BLaER1 (cell line): ENCODE data around the gene PLGRKT.

ENCODE experiments used
- H3K27ac ChIP-seq: shearing (Covaris generic); formaldehyde crosslinking; 2 replicates; pipeline ENCODE4 v1.8.1; 2022
- H3K27me3 ChIP-seq: shearing (Covaris generic); formaldehyde crosslinking; 2 replicates; pipeline ENCODE4 v1.8.1; 2022
- H3K36me3 ChIP-seq: shearing (Covaris generic); formaldehyde crosslinking; 2 replicates; pipeline ENCODE4 v1.8.1; 2022
- H3K4me1 ChIP-seq: shearing (Covaris generic); formaldehyde crosslinking; 2 replicates; pipeline ENCODE4 v1.8.1; 2022
- H3K4me2 ChIP-seq: shearing (Covaris generic); formaldehyde crosslinking; 2 replicates; pipeline ENCODE4 v1.8.1; 2022
- H3K4me3 ChIP-seq: shearing (Covaris generic); formaldehyde crosslinking; 2 replicates; pipeline ENCODE4 v1.8.1; 2022
- H3K9ac ChIP-seq: shearing (Covaris generic); formaldehyde crosslinking; 2 replicates; pipeline ENCODE4 v1.8.1; 2022
- H3K9me3 ChIP-seq: shearing (Covaris generic); formaldehyde crosslinking; 2 replicates; pipeline ENCODE4 v1.8.1; 2022
- H4K20me1 ChIP-seq: shearing (Covaris generic); formaldehyde crosslinking; 2 replicates; pipeline ENCODE4 v1.8.1; 2022
- Cebpa-rat ChIP-seq: shearing (Covaris generic); IDR thresholded peaks from 2 replicates; pipeline ENCODE4 v1.8.1; 2022

The PLGRKT gene

DNA sequence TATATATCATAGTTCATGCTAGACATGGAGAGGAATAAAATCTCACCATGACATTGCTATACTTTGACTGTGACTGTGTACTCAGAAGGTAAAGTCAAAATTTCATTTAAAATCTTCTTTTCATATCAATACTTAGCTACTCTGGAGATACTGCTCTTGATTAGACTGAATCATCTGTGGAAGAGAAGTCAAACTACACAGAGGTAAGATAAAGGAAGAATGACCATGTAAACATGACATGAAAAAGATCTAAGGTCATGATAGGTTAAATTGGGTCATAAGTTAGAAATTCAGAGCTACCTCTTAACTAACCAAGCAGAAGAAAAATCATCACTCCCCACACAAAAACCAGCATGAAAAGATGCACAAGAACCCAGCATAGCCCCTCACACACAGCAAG, 53.3 kb downstream of the PLGRKT start:
- no peaks in the 10 kb centered on the region for H3K4me1 ChIP-seq

DNA sequence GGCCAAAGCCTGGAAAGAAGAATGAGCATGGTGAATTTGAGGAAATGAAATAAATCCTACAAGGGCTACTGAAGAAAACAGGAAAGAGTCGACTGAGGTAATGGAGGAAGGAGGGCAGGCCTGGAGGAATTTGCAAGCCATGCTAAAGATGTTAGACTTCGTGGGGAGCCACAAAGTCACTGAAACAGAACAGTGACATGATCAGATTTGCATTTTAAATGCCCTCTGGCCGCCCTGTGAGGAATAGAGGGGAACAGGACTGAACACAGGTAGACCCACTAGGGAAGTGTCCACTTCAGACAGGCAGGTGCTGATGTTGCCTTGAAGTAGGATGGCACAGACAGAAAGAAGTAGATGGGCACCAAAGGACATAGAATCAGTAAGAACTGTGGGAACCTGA, 55.2 kb downstream of the PLGRKT start:
- no peaks in the 10 kb centered on the region for H3K4me1 ChIP-seq
- no peaks in the 10 kb centered on the region for H3K27me3 ChIP-seq
- H3K36me3 ChIP-seq: no peaks in the 10 kb centered on the region
- H3K9ac ChIP-seq: no peak overlapping the region
- no peak for TF ChIP-seq Cebpa-rat
- H3K4me2 ChIP-seq: no peak overlapping the region
- no peak overlapping the region for H3K27ac ChIP-seq
- no peaks in the 10 kb centered on the region for H3K9me3 ChIP-seq
- no peak overlapping the region for H3K4me3 ChIP-seq
- H4K20me1 ChIP-seq: no peaks in the 10 kb centered on the region

More for the DNA sequence above, 53.3 kb downstream of the PLGRKT start:
- Histone ChIP-seq H3K4me2 (no peak overlapping the region), H3K27ac (no peak overlapping the region), H3K9ac (no peak overlapping the region), H4K20me1 (no peaks in the 10 kb centered on the region), H3K9me3 (no peaks in the 10 kb centered on the region), H3K4me3 (no peak overlapping the region), H3K27me3 (no peaks in the 10 kb centered on the region), H3K36me3 (no peaks in the 10 kb centered on the region)
- no peak for TF ChIP-seq Cebpa-rat

DNA sequence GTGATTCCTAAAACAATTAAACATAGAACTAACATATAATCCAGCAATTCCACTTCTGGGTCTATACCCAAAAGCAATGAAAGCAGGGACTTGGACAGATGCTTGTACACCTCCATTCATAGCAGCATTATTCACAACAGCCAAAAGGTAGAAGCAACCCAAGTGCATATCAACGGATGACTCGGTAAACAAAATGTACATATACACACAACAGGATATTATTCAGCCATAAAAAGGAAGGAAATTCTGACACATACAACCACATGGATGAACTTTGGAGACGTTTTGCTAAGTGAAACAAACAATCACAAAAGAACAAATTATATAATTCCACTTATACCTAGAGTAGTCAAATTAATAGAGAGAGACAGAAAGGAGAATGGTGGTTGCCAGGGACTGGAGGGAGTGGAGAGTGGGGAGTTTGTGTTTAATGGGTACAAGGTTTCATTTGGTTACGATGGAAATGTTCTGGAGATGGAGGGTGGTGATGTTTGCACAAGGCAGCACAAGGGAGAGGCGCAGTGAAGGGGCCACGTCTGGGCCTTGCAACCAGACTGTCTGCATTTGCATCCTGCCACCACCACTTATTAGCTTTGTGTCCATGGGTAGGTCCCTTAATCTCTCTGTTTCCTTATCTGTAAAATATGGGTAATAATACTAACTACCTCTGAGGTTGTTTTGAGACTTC, 61.8 kb downstream of the PLGRKT start:
- no peaks in the 10 kb centered on the region for H4K20me1 ChIP-seq
- no peak overlapping the region for H3K27ac ChIP-seq
- no peaks in the 10 kb centered on the region for H3K27me3 ChIP-seq
- no peaks in the 10 kb centered on the region for H3K4me1 ChIP-seq
- H3K9me3 ChIP-seq: no peaks in the 10 kb centered on the region; the same call in 1 of the 2 replicates
- H3K9ac ChIP-seq: no peak overlapping the region
- TF ChIP-seq Cebpa-rat: no peak
- no peak overlapping the region for H3K4me3 ChIP-seq
- no peaks in the 10 kb centered on the region for H3K36me3 ChIP-seq
- no peak overlapping the region for H3K4me2 ChIP-seq

DNA sequence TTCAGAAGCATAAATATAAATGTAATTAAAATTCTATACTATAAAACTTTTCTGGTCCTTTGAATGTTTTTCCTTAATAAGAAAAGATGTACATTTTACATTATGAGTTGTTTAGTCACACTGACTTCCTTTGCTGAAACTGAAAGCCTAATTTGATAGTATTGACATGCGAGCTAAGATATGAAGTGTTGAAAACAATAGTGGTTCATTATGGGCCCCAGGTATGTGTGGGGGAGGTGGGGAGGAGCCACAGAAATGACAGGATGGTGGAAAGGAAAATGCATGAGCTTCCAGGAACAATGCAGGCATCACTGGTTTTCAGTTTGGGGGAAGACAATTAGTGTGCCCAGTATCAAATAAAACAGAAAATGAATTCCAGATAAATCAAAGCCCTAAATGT, 62.6 kb downstream of the PLGRKT start:
- Histone ChIP-seq H3K4me1 (no peaks in the 10 kb centered on the region), H3K27me3 (no peaks in the 10 kb centered on the region), H3K9me3 (no peaks in the 10 kb centered on the region; the same call in 1 of the 2 replicates), H3K27ac (no peak overlapping the region), H3K4me2 (no peak overlapping the region), H3K36me3 (no peaks in the 10 kb centered on the region), H3K4me3 (no peak overlapping the region), H3K9ac (no peak overlapping the region), H4K20me1 (no peaks in the 10 kb centered on the region)
- TF ChIP-seq Cebpa-rat: no peak

DNA sequence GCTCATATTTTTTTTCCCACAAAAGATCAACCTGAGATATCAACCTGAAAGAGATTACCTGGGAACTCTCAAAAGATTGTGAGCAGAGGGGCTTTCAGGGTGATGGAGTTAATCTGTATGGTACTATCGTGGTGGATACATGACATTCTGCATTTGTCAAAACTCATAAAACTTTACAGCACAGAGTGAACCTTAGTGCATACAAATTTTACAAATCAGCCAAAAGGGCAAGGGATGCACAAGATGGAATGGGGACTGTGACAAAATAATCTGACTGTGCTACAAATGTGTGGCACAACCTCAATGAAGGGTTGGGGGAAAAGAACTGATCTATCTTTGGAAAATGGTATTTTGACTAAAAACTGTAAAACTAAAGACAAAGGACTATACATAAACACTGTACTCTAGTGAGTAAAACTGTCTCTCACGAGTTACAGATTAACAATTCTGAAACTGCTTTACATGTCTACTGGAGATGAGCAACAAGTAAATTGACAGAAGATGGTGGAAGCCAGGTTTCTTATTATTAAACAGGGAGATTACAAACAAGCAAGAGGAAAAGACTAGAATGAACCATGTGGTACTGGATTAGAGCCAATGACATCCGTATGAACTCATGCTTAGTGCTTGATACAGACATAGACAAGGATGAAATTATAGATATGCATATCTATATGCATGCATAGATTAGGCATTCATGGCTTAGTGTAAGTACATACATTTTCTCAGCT, 73.3 kb downstream of the PLGRKT start:
- Histone ChIP-seq H3K4me3 (no peak overlapping the region), H3K4me2 (no peak overlapping the region), H3K27ac (no peak overlapping the region), H4K20me1 (no peaks in the 10 kb centered on the region), H3K4me1 (no peaks in the 10 kb centered on the region), H3K27me3 (no peaks in the 10 kb centered on the region), H3K36me3 (no peaks in the 10 kb centered on the region), H3K9me3 (peaks cover 8% of the 10 kb centered on the region; the same call in 1 of the 2 replicates), H3K9ac (no peak overlapping the region)
- no peak for TF ChIP-seq Cebpa-rat

DNA sequence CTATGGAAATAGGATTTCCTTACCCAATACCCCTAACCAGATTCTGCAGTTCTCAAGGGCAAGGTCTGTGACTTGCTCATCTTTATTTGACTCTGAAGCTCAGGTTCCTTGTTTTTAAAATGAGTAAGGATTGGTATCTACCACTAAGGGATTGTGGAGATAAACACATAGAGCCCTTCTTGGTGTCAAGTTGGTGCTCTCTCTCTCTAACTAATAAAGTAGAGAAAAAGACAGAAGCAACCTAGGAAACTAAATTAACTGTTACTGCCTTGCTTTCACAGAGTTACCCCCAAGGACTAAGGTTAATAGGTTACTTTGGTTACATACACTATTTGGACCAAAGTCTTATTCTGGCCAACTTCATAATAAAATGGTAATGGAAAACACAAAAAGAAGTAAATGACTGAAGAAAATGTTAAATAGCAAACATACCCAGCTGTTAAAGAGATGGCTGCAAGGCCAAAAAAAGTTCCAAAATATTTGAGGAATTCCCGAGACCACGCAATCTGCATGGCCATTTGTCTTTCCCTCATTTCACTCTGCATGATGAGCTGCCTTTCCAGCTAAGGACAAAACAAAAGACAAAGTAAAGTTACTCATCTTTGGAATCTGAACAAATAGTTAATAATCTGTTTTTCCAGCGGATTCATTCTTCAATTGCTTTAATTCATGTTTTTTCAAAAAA, 76.3 kb downstream of the PLGRKT start:
- no peak overlapping the region for H3K4me2 ChIP-seq
- no peak overlapping the region for H3K9ac ChIP-seq
- no peaks in the 10 kb centered on the region for H3K27me3 ChIP-seq
- H3K36me3 ChIP-seq: no peaks in the 10 kb centered on the region
- no peaks in the 10 kb centered on the region for H3K9me3 ChIP-seq
- no peak overlapping the region for H3K4me3 ChIP-seq
- H3K4me1 ChIP-seq: no peaks in the 10 kb centered on the region
- no peaks in the 10 kb centered on the region for H4K20me1 ChIP-seq
- TF ChIP-seq Cebpa-rat: no peak
- no peak overlapping the region for H3K27ac ChIP-seq

DNA sequence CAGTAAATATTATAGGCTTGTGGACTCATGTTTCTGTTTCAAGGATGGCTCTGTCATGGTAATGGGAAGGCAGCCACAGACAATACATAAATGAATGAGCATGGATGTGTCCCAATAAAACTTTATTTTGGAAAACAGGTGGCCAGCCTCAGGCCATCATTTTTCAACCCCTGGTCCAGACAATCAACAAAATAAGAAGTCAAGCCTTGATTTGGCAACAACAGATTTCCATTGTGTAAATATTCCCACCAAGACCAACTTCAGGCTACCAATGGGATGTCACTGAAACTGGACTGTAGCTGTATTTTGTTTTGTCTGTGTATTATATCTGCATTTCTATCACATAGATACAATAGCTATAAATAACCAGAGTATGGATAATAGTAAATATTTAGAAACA, 77.4 kb downstream of the PLGRKT start:
- Histone ChIP-seq H3K4me2 (no peak overlapping the region), H3K4me1 (no peaks in the 10 kb centered on the region), H3K27ac (no peak overlapping the region), H3K9ac (no peak overlapping the region), H4K20me1 (no peaks in the 10 kb centered on the region), H3K4me3 (no peak overlapping the region), H3K36me3 (no peaks in the 10 kb centered on the region), H3K9me3 (no peaks in the 10 kb centered on the region), H3K27me3 (no peaks in the 10 kb centered on the region)
- TF ChIP-seq Cebpa-rat: no peak

DNA sequence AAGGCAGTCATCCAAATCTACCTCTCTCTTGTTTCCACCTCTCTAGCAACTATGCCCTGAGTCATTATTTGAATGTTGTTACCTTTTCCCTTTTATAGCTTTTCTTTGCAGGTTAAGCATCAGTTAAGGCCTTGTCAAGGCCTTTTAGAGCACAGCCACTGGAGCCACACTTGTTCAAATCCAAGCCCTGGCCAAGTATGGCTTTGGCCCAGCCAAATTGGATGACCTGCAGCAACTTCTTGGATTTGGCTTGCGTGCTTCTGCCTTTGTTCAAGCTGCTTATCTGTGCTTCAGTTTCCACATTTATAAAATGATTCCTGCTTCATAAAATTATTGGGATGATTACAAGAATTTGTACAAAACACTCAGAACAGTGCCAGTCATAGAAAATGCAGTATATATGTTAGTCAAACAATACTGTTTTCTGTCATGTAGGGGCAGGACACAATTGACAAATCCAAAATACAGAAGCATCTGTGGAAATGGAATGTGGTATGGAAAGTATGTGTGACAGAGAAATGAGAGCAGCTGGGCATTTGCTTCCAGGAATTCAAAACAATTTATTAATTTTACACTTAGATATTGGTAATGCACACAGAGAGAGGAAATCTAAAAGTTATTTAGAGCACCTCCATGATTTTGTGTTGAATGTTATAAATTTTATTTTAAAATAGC, 80.2 kb downstream of the PLGRKT start:
- Histone ChIP-seq H3K4me2 (no peak overlapping the region), H3K4me3 (no peak overlapping the region), H3K36me3 (no peaks in the 10 kb centered on the region), H3K4me1 (no peaks in the 10 kb centered on the region), H3K27me3 (no peaks in the 10 kb centered on the region), H3K9me3 (no peaks in the 10 kb centered on the region), H3K9ac (no peak overlapping the region), H3K27ac (no peak overlapping the region), H4K20me1 (no peaks in the 10 kb centered on the region)
- no peak for TF ChIP-seq Cebpa-rat

DNA sequence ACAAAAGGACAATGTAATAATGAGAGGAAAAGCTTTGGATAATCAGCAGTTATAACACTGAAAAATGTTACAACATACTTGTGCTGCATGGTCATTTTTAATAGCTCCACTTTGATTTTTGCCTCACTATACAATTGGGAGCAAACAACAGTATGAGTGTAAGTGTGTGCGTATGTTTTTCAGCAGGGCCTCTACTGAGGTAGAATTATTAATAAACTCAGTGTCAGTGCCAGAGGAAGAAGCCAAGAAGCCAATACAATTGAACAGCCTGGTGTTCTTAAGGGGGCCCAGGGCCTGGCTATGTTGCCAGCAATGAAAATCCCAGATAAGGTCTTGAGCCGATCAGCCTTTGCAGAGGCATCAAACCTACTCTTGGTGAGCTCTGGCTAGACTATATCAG, 81.9 kb downstream of the PLGRKT start:
- Histone ChIP-seq H3K4me1 (no peaks in the 10 kb centered on the region), H3K9ac (no peak overlapping the region), H3K9me3 (peaks cover 2% of the 10 kb centered on the region; the same call in 1 of the 2 replicates), H3K36me3 (no peaks in the 10 kb centered on the region), H3K27ac (no peak overlapping the region), H4K20me1 (no peaks in the 10 kb centered on the region), H3K4me2 (no peak overlapping the region), H3K27me3 (no peaks in the 10 kb centered on the region), H3K4me3 (no peak overlapping the region)
- TF ChIP-seq Cebpa-rat: no peak
